H1 (cell line): ENCODE data around the gene FGR. TPM values are rescaled to one million over a fixed set of nuclear protein-coding genes. Genes with fewer than 3 reads are reported as not detected.

Experiments
- CTCF ChIA-PET: fragments of 300-600 bp; sonication (Branson Sonifier 250); formaldehyde crosslinking; loops from one replicate; lab custom pipeline; 2021; ENCODE audit not compliant: partially characterized antibody; lab: Charles Lee
- POLR2A ChIA-PET: fragments of 300-600 bp; sonication (Branson Sonifier 250); formaldehyde crosslinking; loops from one replicate; lab custom pipeline; 2021; ENCODE audit warnings: inconsistent platforms; ENCODE audit not compliant: partially characterized antibody; lab: Charles Lee
- DNase-seq, 2 experiments: peaks; one replicate each; pipeline versions ENCODE4 v3.0.0 to v3.0.0-alpha.2; 2010 to 2022; ENCODE audit warnings: low spot score in 2 of 2, low read depth in 1 of 2, mixed read lengths in 1 of 2
- FAIRE-seq: peaks from 2 replicates; lab custom pipeline; 2011; peaks lifted over from hg19 to GRCh38; lab: Jason Lieb, UNC
- H2AFZ ChIP-seq: 2 replicates; pipeline ENCODE4 v1.8.1; 2012; ENCODE audit warnings: low read length, inconsistent platforms
- H2AK5ac ChIP-seq: 2 replicates; pipeline ENCODE4 v1.6.1; 2013; ENCODE audit warnings: low read depth, low read length
- H2BK120ac ChIP-seq: replicated peaks from 2 replicates; pipeline ENCODE3; 2013; ENCODE audit warnings: low read depth, low read length, inconsistent platforms
- H2BK12ac ChIP-seq: 2 replicates; pipeline ENCODE4 v1.6.1; 2013; ENCODE audit warnings: low read depth, low read length
- H2BK15ac ChIP-seq: 2 replicates; pipeline ENCODE4 v1.6.1; 2013; ENCODE audit warnings: low read length
- H2BK20ac ChIP-seq: 2 replicates; pipeline ENCODE4 v1.6.1; 2013; ENCODE audit warnings: low read length
- H2BK5ac ChIP-seq: 2 replicates; pipeline ENCODE4 v1.6.1; 2013; ENCODE audit warnings: low read depth, low read length
- H3K14ac ChIP-seq: 2 replicates; pipeline ENCODE4 v1.6.1; 2013; ENCODE audit warnings: inconsistent platforms; ENCODE audit not compliant: insufficient read length
- H3K18ac ChIP-seq: 2 replicates; pipeline ENCODE4 v1.6.1; 2013; ENCODE audit warnings: low read length; ENCODE audit errors: extremely low read depth
- H3K23ac ChIP-seq: 2 replicates; pipeline ENCODE4 v1.6.1; 2013; ENCODE audit warnings: inconsistent platforms; ENCODE audit not compliant: insufficient read length
- H3K23me2 ChIP-seq: 2 replicates; pipeline ENCODE4 v1.6.1; 2013; ENCODE audit warnings: low read depth, low read length
- H3K27ac ChIP-seq: 2 replicates; pipeline ENCODE4 v1.6.1; 2011; ENCODE audit warnings: low read depth, low read length, inconsistent platforms
- H3K27me3 ChIP-seq, 4 experiments: replicated peaks in 1 of 4; 1 replicate in 1 of 4; 2 replicates in 3 of 4; pipeline versions ENCODE4 v1.6.1 to v1.8.1; 2011 to 2013; ENCODE audit warnings: low read length in 3 of 4, mild to moderate bottlenecking in 3 of 4, inconsistent platforms in 2 of 4, mixed read lengths in 2 of 4, moderate library complexity in 1 of 4; ENCODE audit not compliant: control insufficient read depth in 3 of 4, insufficient read depth in 3 of 4; ENCODE audit errors: extremely low read depth in 1 of 4
- H3K36me3 ChIP-seq, 4 experiments: 2 replicates each; pipeline versions ENCODE4 v1.6.1 to v1.8.1; 2011 to 2013; ENCODE audit warnings: mild to moderate bottlenecking in 4 of 4, low read length in 3 of 4, moderate library complexity in 2 of 4, control low read depth in 1 of 4, inconsistent platforms in 1 of 4; ENCODE audit not compliant: insufficient read depth in 4 of 4, control insufficient read depth in 2 of 4
- H3K4ac ChIP-seq: replicated peaks from 2 replicates; pipeline ENCODE3; 2013; ENCODE audit warnings: low read length, low read depth, mixed read lengths, inconsistent platforms; ENCODE audit not compliant: insufficient read length
- H3K4me1 ChIP-seq, 4 experiments: replicated peaks in 1 of 4; 1 replicate in 1 of 4; 2 replicates in 3 of 4; pipeline versions ENCODE4 v1.6.1 to v1.8.1; 2011 to 2013; ENCODE audit warnings: low read length in 3 of 4, inconsistent platforms in 2 of 4, mixed read lengths in 1 of 4; ENCODE audit not compliant: insufficient read depth in 4 of 4, control insufficient read depth in 3 of 4
- H3K4me2 ChIP-seq, 2 experiments: 2 replicates each; pipeline versions ENCODE4 v1.6.1 to v1.8.1; 2011 to 2013; ENCODE audit warnings: low read depth in 2 of 2, low read length in 2 of 2, control low read depth in 1 of 2, inconsistent platforms in 1 of 2, mild to moderate bottlenecking in 1 of 2; ENCODE audit not compliant: insufficient read depth in 1 of 2
- H3K4me3 ChIP-seq, 4 experiments: fragments of 200-600, 300-600 bp in 1 of 4; sonication (generic), shearing (Covaris generic), sonication (Bioruptor Twin) in 1 of 4; 2 replicates each; pipeline versions ENCODE4 v1.5.1 to v1.8.1; 2011 to 2016; ENCODE audit warnings: low read length in 4 of 4, low read depth in 3 of 4, control low read depth in 2 of 4, inconsistent platforms in 2 of 4, mild to moderate bottlenecking in 2 of 4, mixed read lengths in 1 of 4, moderate library complexity in 1 of 4; ENCODE audit not compliant: insufficient read depth in 2 of 4; ENCODE audit errors: extremely low read depth in 1 of 4
- H3K56ac ChIP-seq: replicated peaks from 2 replicates; pipeline ENCODE3; 2013; ENCODE audit warnings: low read depth, mild to moderate bottlenecking, mixed read lengths, low read length, inconsistent platforms; ENCODE audit not compliant: insufficient read length
- H3K79me1 ChIP-seq: 2 replicates; pipeline ENCODE4 v1.6.1; 2013; ENCODE audit warnings: low read depth, low read length, control low read depth
- H3K79me2 ChIP-seq, 2 experiments: 2 replicates each; pipeline versions ENCODE4 v1.6.1 to v1.8.1; 2012 to 2013; ENCODE audit warnings: low read length in 2 of 2, mild to moderate bottlenecking in 2 of 2, inconsistent platforms in 1 of 2; ENCODE audit not compliant: insufficient read depth in 2 of 2, control insufficient read depth in 1 of 2
- H3K9ac ChIP-seq, 4 experiments: replicated peaks in 1 of 4; 1 replicate in 1 of 4; 2 replicates in 3 of 4; pipeline versions ENCODE4 v1.6.1 to v1.8.1; 2011 to 2013; ENCODE audit warnings: low read depth in 3 of 4, low read length in 3 of 4, control low read depth in 2 of 4, mild to moderate bottlenecking in 2 of 4, moderate library complexity in 2 of 4, inconsistent platforms in 1 of 4; ENCODE audit errors: extremely low read depth in 1 of 4
- H3K9me3 ChIP-seq, 2 experiments: 2 replicates each; pipeline versions ENCODE4 v1.6.1 to v1.8.1; 2012 to 2013; ENCODE audit warnings: mild to moderate bottlenecking in 2 of 2, moderate library complexity in 2 of 2, control low read depth in 1 of 2, inconsistent platforms in 1 of 2, low read depth in 1 of 2, low read length in 1 of 2, mixed read lengths in 1 of 2; ENCODE audit not compliant: insufficient read depth in 2 of 2
- H4K20me1 ChIP-seq, 2 experiments: replicated peaks in 1 of 2; 2 replicates each; pipeline versions ENCODE3 to v1.8.1; 2011 to 2013; ENCODE audit warnings: inconsistent platforms in 2 of 2, low read length in 2 of 2, mild to moderate bottlenecking in 1 of 2; ENCODE audit not compliant: insufficient read depth in 2 of 2, control insufficient read depth in 1 of 2
- H4K5ac ChIP-seq: 2 replicates; pipeline ENCODE4 v1.6.1; 2013; ENCODE audit warnings: low read length, low read depth, mixed read lengths, inconsistent platforms; ENCODE audit not compliant: insufficient read length
- H4K8ac ChIP-seq: 2 replicates; pipeline ENCODE4 v1.8.0; 2013; ENCODE audit warnings: mild to moderate bottlenecking, moderate library complexity, low read length, inconsistent platforms; ENCODE audit not compliant: insufficient read depth; ENCODE audit errors: extremely low read depth
- H4K91ac ChIP-seq: replicated peaks from 2 replicates; pipeline ENCODE3; 2013; ENCODE audit warnings: low read length, mixed read lengths, inconsistent platforms; ENCODE audit not compliant: insufficient read length
- GTF2F1 ChIP-seq: IDR thresholded peaks from 2 replicates; pipeline ENCODE4 v1.6.1; 2012; ENCODE audit warnings: low read depth, low read length, improper control_type of control experiment, borderline replicate concordance
- MAFK ChIP-seq: IDR thresholded peaks from 2 replicates; pipeline ENCODE4 v1.6.1; 2012; ENCODE audit warnings: low read depth, mild to moderate bottlenecking, improper control_type of control experiment, low read length
- WGBS, 2 experiments: shearing (Covaris generic) in 1 of 2; methylation state at CpG; one replicate each; pipeline versions ENCODE4 v1.1.6 to v1.1.7; 2013 to 2015; ENCODE audit warnings: low lambda C conversion rate in 2 of 2, mixed read lengths in 2 of 2, inconsistent platforms in 1 of 2, low coverage in 1 of 2, missing lambda C conversion rate in 1 of 2; ENCODE audit not compliant: insufficient replicate concordance in 2 of 2, insufficient coverage in 1 of 2, insufficient read length in 1 of 2; ENCODE audit errors: extremely low coverage in 1 of 2, missing lambda C conversion rate in 1 of 2; 5-methylcytosine and 5-hydroxymethylcytosine counted together
- polyA plus RNA-seq, 7 experiments: library from polyadenylated mRNA; depleted of rRNA in 3 of 7; stranded (reverse) in 5 of 7; unstranded in 2 of 7; fragments of >200 nt in 5 of 7; fragments of 200-250 nt in 2 of 7; gene quantifications; 1 replicate in 5 of 7; 2 replicates in 1 of 7; 4 replicates in 1 of 7; pipeline versions ENCODE4 v1.2.1 to v1.2.3, GENCODE V29; 2011 to 2013; ENCODE audit warnings: missing spikeins in 2 of 7, mixed read lengths in 2 of 7
- total RNA-seq: library from RNA; stranded (reverse); fragmentation: NEBNext Ultra II Directional; extraction: Animal tissue kit (Norgen Biotek cat#: 25700); gene quantifications from 2 replicates; pipeline ENCODE4 v1.2.1, GENCODE V29; 2021

The FGR gene
- total and polyA plus RNA-seq, 2 of the 8 experiments (the other 6 are each of a cell fraction or from before 2014, with no cell fraction given) = 0.22 to 0.95 TPM

DNA sequence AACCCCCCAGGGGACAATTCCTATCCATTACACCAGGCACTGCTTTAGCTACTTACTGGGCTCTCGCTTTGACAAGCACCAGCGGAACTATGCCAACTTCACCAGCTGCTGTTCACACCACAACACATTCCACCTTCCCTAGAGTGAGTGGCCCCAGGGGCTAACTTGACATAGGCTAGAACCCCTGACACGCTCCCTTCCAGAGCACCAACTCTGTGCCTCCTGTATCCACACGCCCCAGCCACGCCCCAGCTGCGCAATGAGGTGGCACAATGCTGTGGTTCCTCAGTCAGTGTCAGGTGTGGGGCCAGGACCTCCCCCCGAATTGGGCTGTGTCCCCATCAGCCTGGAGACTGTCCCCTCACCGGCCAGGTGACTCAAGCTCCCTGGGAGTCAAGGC lies 11.7 kb upstream of the FGR start:
- Histone ChIP-seq H2AK5ac (no peak overlapping the region), H3K9me3 (no peaks in the 10 kb centered on the region), H3K4ac (no peak overlapping the region), H2BK15ac (no peak overlapping the region), H3K18ac (no peak overlapping the region), H4K5ac (no peak overlapping the region), H3K79me1 (no peaks in the 10 kb centered on the region), H3K27me3 (no peaks in the 10 kb centered on the region), H2AFZ (no peak overlapping the region), H4K8ac (no peak overlapping the region), H3K56ac (no peak overlapping the region), H3K4me2 (no peak overlapping the region), H2BK120ac (no peak overlapping the region), H2BK20ac (no peak overlapping the region), H3K79me2 (no peaks in the 10 kb centered on the region), H4K20me1 (no peaks in the 10 kb centered on the region), H4K91ac (no peak overlapping the region), H3K23me2 (no peaks in the 10 kb centered on the region), H3K36me3 (no peaks in the 10 kb centered on the region), H2BK12ac (no peak overlapping the region; the same call in 1 of the 2 replicates), H2BK5ac (peak overlapping the region; percentile 29; the same call in 1 of the 2 replicates), H3K9ac (no peak overlapping the region), H3K14ac (no peak overlapping the region), H3K27ac (no peak overlapping the region), H3K23ac (no peak overlapping the region), H3K4me3 (no peak overlapping the region), H3K4me1 (peaks cover 8 to 13% (median 9%) of the 10 kb centered on the region in 4 experiments)
- CTCF ChIA-PET = interaction anchor here (0.6 to 6.2 kb wide), 10 partner anchors 8 to 657 kb away, joined by 3 to 47 read pairs (median 4); no protein-coding TSS in a partner anchor
- 87% methylated on average over 8 of the region's 8 CpGs; no CpG with 5 or more reads in 1 of the 2 experiments for WGBS, 2 experiments
- DNase-seq (no peak), FAIRE-seq (no peak)
- POLR2A ChIA-PET = interaction anchor here (1.2 kb wide), 1 partner anchor 10 kb away, joined by 4 read pairs; no protein-coding TSS in a partner anchor
- TF ChIP-seq MAFK (no peak), GTF2F1 (no peak)
